ENCODE data around the gene POLR3H.

The POLR3H gene

GRCh38 chr22:41571786-41572185 is 27.5 kb upstream of the POLR3H start:
- TF ChIP-seq GATA2 (IDR thresholded peaks at IDR 0.05; ENCODE audit: low read depth, low read length) (no peak), GATA3 (IDR thresholded peaks at IDR 0.05; ENCODE audit: low read depth, low read length) (no peak)

GRCh38 chr22:41570221-41570620 is 26.0 kb upstream of the POLR3H start:
- TF ChIP-seq GATA3 (IDR thresholded peaks at IDR 0.05; ENCODE audit: low read depth, low read length) (no peak), GATA2 (IDR thresholded peaks at IDR 0.05; ENCODE audit: low read depth, low read length) (no peak)

GRCh38 chr22:41568811-41569210 is 24.5 kb upstream of the POLR3H start:
- TF ChIP-seq GATA3 (IDR thresholded peaks at IDR 0.05; ENCODE audit: low read depth, low read length) (no peak), GATA2 (IDR thresholded peaks at IDR 0.05; ENCODE audit: low read depth, low read length) (no peak)

GRCh38 chr22:41567512-41567768 is 23.2 kb upstream of the POLR3H start:
- TF ChIP-seq GATA2 (IDR thresholded peaks at IDR 0.05; ENCODE audit: low read depth, low read length) (no peak), GATA3 (IDR thresholded peaks at IDR 0.05; ENCODE audit: low read depth, low read length) (no peak)

GRCh38 chr22:41565403-41566054 is 21.3 kb upstream of the POLR3H start:
- TF ChIP-seq GATA3 (IDR thresholded peaks at IDR 0.05; ENCODE audit: low read depth, low read length) (no peak), GATA2 (IDR thresholded peaks at IDR 0.05; ENCODE audit: low read depth, low read length) (no peak)

GRCh38 chr22:41564563-41564962 is 20.3 kb upstream of the POLR3H start:
- TF ChIP-seq GATA2 (IDR thresholded peaks at IDR 0.05; ENCODE audit: low read depth, low read length) (no peak), GATA3 (IDR thresholded peaks at IDR 0.05; ENCODE audit: low read depth, low read length) (no peak)

- no peak for TF ChIP-seq GATA3 (IDR thresholded peaks at IDR 0.05; ENCODE audit: low read depth, low read length)
- TF ChIP-seq GATA2 (IDR thresholded peaks at IDR 0.05; ENCODE audit: low read depth, low read length), result no peak
These were observed 18.9 kb upstream of the POLR3H start for GRCh38 chr22:41563051-41563711.

- no peak for TF ChIP-seq GATA2 (IDR thresholded peaks at IDR 0.05; ENCODE audit: low read depth, low read length)
These were observed 18.2 kb upstream of the POLR3H start for GRCh38 chr22:41562461-41562860.

- no peak for TF ChIP-seq GATA2 (IDR thresholded peaks at IDR 0.05; ENCODE audit: low read depth, low read length)
- TF ChIP-seq GATA3 (IDR thresholded peaks at IDR 0.05; ENCODE audit: low read depth, low read length), result no peak
These were observed 17.5 kb upstream of the POLR3H start for GRCh38 chr22:41561788-41562187.

GRCh38 chr22:41561335-41561734 is 17.1 kb upstream of the POLR3H start:
- TF ChIP-seq GATA3 (IDR thresholded peaks at IDR 0.05; ENCODE audit: low read depth, low read length), result no peak
- no peak for TF ChIP-seq GATA2 (IDR thresholded peaks at IDR 0.05; ENCODE audit: low read depth, low read length)

GRCh38 chr22:41560095-41560471 is 15.8 kb upstream of the POLR3H start:
- TF ChIP-seq GATA3 (IDR thresholded peaks at IDR 0.05; ENCODE audit: low read depth, low read length) (no peak), GATA2 (IDR thresholded peaks at IDR 0.05; ENCODE audit: low read depth, low read length) (no peak)

- TF ChIP-seq GATA2 (IDR thresholded peaks at IDR 0.05; ENCODE audit: low read depth, low read length) (no peak), GATA3 (IDR thresholded peaks at IDR 0.05; ENCODE audit: low read depth, low read length) (no peak)
These were observed 13.4 kb upstream of the POLR3H start for GRCh38 chr22:41557401-41558240.

GRCh38 chr22:41556561-41556960 is 12.3 kb upstream of the POLR3H start:
- TF ChIP-seq GATA3 (IDR thresholded peaks at IDR 0.05; ENCODE audit: low read depth, low read length) (no peak), GATA2 (IDR thresholded peaks at IDR 0.05; ENCODE audit: low read depth, low read length) (no peak)

GRCh38 chr22:41555325-41555982 is 11.2 kb upstream of the POLR3H start:
- TF ChIP-seq GATA2 (IDR thresholded peaks at IDR 0.05; ENCODE audit: low read depth, low read length) (no peak), GATA3 (IDR thresholded peaks at IDR 0.05; ENCODE audit: low read depth, low read length) (no peak)

Data from SH-SY5Y (cell line).